ENCODE measurements around the gene FAM186B.
A peak's percentile ranks its signal among the peaks of the same experiment; 100 is the strongest.

DNA sequence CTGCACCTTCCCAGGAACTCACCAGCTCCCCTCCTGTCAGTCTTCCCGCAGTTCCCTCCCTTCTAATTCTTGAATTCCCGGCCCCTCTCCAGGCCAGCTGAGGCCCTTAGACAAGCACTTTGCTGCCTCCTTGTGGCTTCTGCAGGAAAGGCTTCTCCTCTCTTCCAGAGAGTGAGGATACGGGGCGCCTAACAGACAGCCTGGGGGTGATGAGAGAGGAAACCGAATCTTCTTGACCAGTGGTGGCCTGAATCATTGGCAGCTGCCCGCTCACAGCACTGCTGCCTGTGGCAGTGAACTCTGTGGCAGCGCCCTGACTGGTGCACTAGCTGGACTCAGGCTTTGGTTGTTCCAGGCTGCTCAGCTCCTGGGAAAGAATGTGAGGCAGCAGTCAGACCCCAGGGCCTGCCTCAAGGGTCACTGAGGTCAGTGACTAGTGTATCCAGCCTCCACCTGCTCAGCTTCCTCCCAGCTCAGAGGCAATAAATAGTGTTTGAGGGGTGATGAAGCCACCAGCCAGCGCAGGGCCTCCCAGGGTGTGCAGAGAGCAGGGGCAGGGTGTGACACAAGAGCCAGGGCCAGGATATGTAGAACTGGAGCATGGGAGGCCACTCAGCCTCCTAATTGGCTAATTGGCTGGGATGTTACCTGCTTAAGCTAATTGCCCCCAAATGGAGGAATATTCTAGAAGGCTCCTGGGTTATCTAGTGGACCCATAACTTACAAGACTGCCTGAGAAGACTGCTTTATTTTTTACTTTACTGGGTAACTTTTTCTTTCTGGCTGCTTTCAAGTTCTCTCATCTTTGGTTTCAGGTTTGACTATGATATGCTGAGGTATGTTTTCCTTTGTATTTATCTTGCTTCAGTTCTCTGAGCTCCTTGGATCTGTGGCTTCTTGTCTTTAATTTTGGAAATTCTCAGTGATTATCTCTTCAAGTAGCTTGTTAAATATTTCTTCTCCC is 24.6 kb downstream of the FAM186B start:
- peak; percentile 71 to 87 (median 72) for TF ChIP-seq CTCF (IDR thresholded peaks at IDR 0.05 in 4 of 5, conservative IDR thresholded peaks at IDR 0.05 in 1 of 5)
- TF ChIP-seq POLR2A (IDR thresholded peaks at IDR 0.05): no peak

All from gastrocnemius medialis (tissue), 4 donors.